GM12892 (cell line): ENCODE measurements around the gene HK1.
A peak's percentile ranks its signal among the peaks of the same experiment; 100 is the strongest.

ENCODE experiments used
- DNase-seq: peaks from one replicate; pipeline ENCODE4 v3.0.0; 2011; ENCODE audit not compliant: insufficient read length
- FAIRE-seq: peaks from 2 replicates; lab custom pipeline; 2011; peaks lifted over from hg19 to GRCh38; lab: Jason Lieb, UNC
- POLR2A ChIP-seq: IDR thresholded peaks from 2 replicates; pipeline ENCODE4 v1.6.1; 2011; ENCODE audit warnings: low read depth, low read length, control low read depth
- POLR2AphosphoS5 ChIP-seq: IDR thresholded peaks from 2 replicates; pipeline ENCODE4 v1.6.1; 2011; ENCODE audit warnings: low read depth, low read length, control low read depth
- TAF1 ChIP-seq: IDR thresholded peaks from 2 replicates; pipeline ENCODE4 v1.6.1; 2011; ENCODE audit warnings: low read depth, mild to moderate bottlenecking, control low read depth, low read length, borderline replicate concordance

Gene HK1

GRCh38 chr10:69389827-69390490 lies 111.7 kb downstream of the HK1 start:
- FAIRE-seq (no peak), DNase-seq (no peak)
- TF ChIP-seq POLR2A (no peak), POLR2AphosphoS5 (no peak)

GRCh38 chr10:69391158-69391557 lies 112.9 kb downstream of the HK1 start:
- TF ChIP-seq POLR2A (no peak), POLR2AphosphoS5 (no peak), TAF1 (no peak)
- DNase-seq, result no peak
- FAIRE-seq, result no peak

DNA sequence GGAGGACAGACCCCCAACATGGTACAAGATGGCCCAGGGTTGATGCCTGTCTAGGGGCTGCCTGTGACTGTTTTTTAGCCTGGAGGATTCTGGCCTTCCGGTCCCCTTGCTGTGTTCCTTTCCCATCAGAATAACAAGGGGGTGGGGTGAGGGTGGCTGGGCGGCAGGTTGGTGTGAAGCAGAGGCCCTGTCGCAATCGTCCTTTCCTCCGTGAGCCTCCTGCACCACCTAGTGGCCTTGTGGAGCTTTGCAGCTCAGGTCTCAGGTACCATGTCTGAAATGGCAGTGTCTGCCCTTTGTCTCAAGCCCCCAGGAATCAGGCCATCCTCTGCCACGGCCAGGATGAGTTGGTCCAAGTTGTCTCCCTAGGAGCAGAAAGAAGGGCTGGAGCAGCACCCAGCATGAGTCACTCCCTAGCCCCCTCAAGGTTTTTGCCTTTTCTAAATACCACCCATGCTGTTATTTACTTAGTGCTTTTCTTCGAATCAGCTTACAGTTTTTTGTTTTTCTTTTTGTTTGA lies 114.2 kb downstream of the HK1 start:
- TF ChIP-seq TAF1 (no peak), POLR2A (no peak), POLR2AphosphoS5 (no peak)
- peak; percentile 70 for DNase-seq
- FAIRE-seq, result peak; percentile 92

- TF ChIP-seq POLR2A, result no peak
- no peak for TF ChIP-seq POLR2AphosphoS5
- TF ChIP-seq TAF1, result no peak
- DNase-seq (no peak), FAIRE-seq (no peak)
These were observed 115.7 kb downstream of the HK1 start for GRCh38 chr10:69394020-69394419.

- no peak for TF ChIP-seq TAF1
- no peak for TF ChIP-seq POLR2A
- TF ChIP-seq POLR2AphosphoS5, result no peak
- DNase-seq, result no peak
- FAIRE-seq, result no peak
These were observed 119.7 kb downstream of the HK1 start for GRCh38 chr10:69397972-69398371.

DNA sequence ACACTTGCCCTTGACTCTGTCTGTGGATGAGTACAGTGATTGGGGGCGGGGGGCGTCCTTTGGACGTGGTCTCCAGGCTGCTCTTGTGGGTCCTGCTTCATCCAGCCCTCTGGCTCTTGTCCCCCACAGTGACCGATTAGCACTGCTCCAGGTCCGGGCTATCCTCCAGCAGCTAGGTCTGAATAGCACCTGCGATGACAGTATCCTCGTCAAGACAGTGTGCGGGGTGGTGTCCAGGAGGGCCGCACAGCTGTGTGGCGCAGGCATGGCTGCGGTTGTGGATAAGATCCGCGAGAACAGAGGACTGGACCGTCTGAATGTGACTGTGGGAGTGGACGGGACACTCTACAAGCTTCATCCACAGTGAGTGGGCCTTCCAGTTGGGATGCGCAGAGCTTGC lies 120.2 kb downstream of the HK1 start:
- DNase-seq (no peak), FAIRE-seq (no peak)
- TF ChIP-seq TAF1 (no peak), POLR2A (no peak), POLR2AphosphoS5 (no peak)

DNA sequence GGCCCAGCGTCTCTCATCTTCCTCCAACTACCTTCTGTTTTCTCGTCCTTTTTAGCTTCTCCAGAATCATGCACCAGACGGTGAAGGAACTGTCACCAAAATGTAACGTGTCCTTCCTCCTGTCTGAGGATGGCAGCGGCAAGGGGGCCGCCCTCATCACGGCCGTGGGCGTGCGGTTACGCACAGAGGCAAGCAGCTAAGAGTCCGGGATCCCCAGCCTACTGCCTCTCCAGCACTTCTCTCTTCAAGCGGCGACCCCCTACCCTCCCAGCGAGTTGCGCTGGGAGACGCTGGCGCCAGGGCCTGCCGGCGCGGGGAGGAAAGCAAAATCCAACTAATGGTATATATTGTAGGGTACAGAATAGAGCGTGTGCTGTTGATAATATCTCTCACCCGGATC lies 122.6 kb downstream of the HK1 start:
- FAIRE-seq, result no peak
- DNase-seq, result no peak
- TF ChIP-seq POLR2AphosphoS5 (no peak), TAF1 (no peak), POLR2A (no peak)

DNA sequence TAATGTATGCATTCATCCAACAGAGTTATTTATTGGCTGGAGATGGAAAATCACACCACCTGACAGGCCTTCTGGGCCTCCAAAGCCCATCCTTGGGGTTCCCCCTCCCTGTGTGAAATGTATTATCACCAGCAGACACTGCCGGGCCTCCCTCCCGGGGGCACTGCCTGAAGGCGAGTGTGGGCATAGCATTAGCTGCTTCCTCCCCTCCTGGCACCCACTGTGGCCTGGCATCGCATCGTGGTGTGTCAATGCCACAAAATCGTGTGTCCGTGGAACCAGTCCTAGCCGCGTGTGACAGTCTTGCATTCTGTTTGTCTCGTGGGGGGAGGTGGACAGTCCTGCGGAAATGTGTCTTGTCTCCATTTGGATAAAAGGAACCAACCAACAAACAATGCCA lies 123.1 kb downstream of the HK1 start:
- DNase-seq (no peak), FAIRE-seq (no peak)
- no peak for TF ChIP-seq POLR2AphosphoS5
- TF ChIP-seq TAF1, result no peak
- no peak for TF ChIP-seq POLR2A

DNA sequence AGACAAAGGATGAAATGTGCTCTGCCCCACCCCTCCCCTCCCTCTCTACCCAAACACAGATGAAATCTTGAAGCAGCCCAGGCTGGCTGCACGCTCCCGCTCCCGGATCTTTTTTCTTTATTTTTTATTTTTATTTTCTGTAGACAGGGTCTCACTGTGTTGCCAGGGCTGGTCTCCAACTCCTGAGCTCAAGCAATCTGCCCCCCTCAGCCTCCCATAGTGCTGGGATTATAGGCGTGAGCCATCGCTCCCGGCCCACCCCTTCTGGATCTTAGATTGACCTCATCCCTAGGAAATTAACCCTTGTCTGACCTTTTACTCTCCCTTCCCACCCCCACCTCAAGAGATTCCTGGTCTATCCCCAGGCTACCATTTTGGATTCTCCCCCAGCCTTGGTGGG lies 124.1 kb downstream of the HK1 start:
- FAIRE-seq (no peak), DNase-seq (no peak)
- no peak for TF ChIP-seq POLR2A
- TF ChIP-seq POLR2AphosphoS5, result no peak

GRCh38 chr10:69403066-69403465 lies 124.8 kb downstream of the HK1 start:
- DNase-seq, result no peak
- no peak for TF ChIP-seq POLR2AphosphoS5
- FAIRE-seq, result no peak

DNA sequence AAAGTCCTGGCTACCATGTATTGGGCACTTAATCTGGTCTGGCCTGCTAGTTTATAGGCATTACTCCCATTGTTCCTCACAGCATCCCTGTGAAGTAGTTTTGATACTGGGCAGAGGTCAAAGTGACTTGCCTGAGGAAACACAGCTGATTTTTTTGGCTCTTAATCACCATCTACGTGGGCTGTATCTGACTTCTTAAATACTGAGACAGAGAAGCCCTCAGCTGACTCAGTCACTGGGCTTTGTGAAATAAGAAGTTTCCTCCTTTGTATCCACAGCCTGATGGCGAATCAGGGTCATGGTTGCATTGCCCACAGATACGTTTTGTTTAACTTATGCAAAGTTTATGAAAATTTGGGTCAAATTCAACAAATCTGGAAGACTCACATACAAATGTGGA lies 125.2 kb downstream of the HK1 start:
- DNase-seq, result no peak
- FAIRE-seq, result no peak
- TF ChIP-seq TAF1, result no peak
- no peak for TF ChIP-seq POLR2AphosphoS5
- no peak for TF ChIP-seq POLR2A

DNA sequence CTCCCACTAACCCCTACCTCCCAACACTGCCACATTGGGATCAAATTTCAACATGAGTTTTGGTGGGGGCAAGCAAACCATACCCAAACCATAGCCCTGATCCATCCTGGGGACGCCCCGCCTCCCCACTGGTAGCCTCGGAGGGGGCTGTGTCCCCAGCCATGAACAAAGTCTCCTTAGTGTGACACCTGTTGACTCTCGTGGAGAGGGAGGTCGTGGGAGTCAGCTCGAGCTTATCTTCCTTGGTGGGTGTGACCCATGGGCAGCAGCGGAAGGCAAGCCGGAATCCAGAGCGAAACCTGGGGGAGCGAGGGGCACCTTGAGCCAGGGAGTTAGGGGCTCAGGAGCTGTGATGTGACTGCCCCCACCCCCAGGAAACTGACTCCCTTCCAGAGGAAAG lies 126.5 kb downstream of the HK1 start:
- TF ChIP-seq TAF1, result no peak
- TF ChIP-seq POLR2A, result no peak
- TF ChIP-seq POLR2AphosphoS5, result no peak
- FAIRE-seq (no peak), DNase-seq (no peak)

GRCh38 chr10:69405221-69405620 lies 126.9 kb downstream of the HK1 start:
- FAIRE-seq (no peak), DNase-seq (no peak)
- TF ChIP-seq POLR2AphosphoS5 (no peak), POLR2A (no peak), TAF1 (no peak)
